Activated T-helper 1 cell treated with Interleukin-2 at 50 U/mL for 16 hours (primary cell): ENCODE measurements around the gene PRPF18.

Experiments used
- DNase-seq: peaks from one replicate; pipeline ENCODE4 v3.0.0-alpha.2; 2020; ENCODE audit warnings: low read depth

Gene PRPF18

DNA sequence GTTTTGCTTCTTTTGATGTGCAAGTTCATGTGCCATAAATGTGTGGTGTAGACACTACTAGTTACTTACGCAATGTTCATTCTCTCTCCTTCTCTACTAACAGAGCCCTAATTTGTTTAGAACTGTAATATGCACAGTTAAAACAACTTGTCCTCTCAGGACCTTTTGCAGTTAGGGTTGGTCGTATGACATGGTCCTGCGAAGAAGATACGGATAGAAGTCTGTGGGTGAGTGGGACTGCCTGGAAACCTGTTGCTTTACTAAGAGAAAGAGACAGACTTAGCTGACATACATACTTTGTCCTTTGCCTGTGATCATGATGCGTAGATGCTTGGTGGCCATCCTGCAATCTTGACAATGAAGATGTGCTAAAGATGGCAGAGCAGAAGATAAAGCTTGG, 51.1 kb downstream of the PRPF18 start:
- DNase-seq: no peak

DNA sequence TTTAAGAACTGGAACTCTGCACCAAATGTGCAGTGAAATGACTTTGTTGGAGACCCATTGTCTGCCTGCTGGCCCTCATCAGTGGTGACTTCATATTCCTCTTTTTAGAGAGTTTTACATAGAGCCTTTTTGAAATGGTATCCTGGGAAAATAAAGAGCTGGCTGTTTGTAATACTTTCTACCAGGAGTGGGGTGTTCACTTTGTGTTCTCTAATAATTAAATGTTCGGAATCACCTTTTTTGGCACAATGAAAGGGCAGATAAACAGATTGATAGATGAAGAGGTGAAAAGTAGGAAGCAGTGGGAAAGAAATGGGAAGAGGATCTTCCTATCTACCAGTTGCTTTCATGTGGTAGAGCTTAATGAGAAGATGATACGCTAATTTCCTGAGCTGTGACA, 55.5 kb downstream of the PRPF18 start:
- DNase-seq: no peak

DNA sequence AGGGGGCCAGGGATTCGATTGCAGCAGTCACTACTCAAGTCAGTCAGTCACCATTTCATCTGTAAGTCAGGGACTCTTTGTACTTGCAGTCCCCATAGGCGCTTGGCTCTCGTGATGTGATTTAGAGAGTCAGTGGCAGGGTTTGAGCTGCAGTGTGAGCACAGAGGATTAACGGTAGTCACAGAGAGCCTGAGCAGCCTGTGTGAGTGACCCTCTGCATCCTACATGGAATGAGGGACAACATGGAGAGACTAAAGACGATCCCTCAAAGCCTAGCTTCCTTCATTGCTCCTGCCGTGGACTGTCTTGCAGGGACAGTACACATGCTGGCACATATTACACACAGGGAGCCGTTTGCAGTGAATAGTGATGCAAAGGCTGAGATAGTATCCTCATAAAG, 56.3 kb downstream of the PRPF18 start:
- no peak for DNase-seq

DNA sequence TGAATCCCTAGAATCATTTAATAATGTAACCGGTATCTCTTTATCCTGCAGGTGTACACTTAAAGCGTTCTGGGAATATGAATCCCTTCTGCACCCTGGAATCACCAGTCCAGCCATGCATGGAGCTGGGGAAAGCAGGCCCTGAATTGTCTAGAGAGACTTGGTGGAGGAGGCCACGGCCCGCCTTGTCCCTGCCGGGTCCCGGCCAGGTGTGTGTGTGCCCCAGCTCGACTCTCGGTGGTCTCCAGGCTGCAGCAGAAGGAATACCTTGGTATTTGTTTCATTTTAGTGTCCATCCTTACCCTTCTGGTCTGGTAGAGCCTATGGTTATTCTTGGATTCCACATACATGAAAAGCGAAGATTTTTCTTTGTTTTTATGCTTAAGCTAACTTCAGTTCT, 58.1 kb downstream of the PRPF18 start:
- no peak for DNase-seq

DNA sequence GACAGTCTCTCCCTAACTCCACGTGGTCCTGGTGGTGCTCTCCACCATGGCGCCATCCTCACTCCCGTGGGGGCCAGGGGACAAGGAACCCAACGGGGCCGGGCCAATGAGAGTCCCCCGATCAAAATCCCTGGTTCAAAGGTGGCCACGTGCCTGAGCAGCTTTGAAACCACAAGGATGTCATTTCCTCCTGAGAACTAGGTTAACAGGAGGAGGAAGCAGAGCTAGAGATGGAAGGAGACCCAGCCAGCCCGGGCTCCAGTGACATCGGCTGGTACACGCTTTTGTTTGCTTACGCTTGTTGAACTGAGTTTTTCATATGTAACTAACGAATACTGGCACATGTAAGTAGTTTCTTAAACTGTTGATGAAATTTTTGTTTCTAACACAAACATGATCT, 61.7 kb downstream of the PRPF18 start:
- DNase-seq: no peak

DNA sequence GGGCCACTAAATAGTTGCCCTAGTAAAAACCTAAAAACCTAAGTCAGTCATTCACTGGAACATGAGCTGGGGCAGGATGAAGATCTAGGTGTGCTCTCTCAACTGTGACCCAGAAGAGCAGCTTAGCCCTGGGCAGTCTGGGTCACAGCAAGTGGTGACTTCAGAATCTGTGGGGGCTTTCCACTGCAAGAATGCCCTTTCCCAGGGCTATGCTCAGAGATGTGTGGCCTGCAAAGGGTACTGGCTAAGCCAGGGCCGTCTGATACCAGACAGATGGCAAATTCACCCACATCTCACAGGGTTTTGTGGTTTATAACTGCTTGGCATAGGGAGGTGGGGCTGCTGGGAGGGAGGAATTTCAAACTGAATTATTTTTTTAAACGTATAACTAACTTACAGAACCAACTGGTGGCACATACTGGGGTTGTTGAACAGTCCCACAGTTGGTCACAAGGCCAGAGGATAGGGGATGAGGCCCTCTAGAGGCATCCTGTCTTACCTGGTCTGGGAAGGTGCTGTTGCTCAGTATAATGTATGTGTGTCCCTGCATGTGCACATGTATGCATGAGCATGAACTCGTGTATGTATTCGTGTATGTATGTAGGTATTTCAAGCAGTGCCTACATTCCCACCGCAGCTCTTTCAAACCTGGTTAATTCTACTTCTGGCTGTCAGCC, 63.2 kb downstream of the PRPF18 start:
- no peak for DNase-seq

DNA sequence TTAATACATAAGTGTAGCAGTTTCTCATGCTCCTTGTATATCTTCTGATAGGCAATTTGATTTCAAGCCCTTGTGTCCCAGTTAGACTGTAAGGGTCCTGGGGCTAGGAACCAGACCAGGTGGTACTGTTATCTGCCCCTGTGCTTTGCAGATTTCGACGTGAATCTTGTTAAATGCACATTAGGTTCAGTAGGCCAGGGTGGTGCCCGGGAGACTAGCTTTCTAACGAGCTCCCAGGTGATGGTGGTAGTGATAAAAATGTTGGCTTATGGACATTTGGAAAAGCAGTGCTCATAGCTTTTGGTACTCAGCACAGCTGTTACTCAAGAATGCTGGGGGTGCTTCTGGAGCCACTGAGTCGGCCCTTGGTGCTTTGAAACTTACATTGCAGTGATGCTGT, 64.2 kb downstream of the PRPF18 start:
- no peak for DNase-seq

DNA sequence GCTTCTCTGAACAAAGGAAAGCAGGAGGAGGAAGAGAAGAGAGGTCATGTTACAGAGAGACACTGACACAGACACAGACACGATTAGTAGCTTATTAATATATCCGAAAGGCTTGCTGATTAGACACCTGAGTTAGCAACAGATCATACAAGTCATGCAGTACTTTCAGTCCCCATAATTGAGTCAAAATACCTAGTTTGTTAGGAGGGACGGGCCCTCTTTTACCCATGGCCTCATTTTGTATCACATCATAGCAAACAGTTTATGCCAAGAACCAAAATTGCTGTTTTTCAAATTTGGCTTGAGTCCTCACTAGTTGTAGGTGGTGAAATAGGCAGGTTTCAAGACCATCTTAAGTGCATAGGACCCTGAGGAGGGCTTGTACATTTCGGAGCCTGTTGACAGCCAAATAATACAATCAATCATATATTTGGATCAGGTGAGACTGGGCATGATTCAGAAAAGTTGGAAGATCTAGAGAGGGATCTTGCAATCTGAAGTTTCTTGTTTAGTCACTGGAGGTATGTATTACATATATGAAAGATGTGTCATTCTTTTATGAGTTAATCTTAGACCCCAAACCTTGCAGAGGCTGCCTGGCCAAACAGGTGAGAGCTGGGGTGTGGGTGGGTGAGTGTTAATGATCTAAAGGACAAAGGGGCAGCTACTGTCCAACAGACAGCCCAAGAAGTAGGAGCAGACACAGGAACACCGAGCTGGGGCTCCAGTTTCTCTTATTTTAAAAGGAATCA, 65.4 kb downstream of the PRPF18 start:
- DNase-seq: no peak

DNA sequence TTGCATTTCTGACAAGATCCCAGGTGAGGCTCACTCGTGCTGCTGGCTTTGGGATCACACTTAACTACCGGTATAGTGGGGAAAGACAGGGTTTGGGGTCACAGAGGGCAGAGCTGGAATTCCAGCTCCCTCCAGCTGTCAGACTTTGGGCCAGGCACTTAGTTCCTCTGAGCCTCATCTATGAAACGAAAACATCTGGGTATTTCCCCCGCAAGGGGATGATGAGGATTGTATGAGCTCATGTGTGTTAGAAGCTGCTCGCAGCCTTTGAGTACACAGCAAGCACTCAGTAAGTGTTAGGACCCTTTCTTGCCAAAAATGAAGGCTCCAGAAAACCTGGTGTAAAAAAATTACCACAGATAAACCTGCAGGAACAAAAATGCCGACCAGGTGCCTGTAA, 66.1 kb downstream of the PRPF18 start:
- DNase-seq: no peak

DNA sequence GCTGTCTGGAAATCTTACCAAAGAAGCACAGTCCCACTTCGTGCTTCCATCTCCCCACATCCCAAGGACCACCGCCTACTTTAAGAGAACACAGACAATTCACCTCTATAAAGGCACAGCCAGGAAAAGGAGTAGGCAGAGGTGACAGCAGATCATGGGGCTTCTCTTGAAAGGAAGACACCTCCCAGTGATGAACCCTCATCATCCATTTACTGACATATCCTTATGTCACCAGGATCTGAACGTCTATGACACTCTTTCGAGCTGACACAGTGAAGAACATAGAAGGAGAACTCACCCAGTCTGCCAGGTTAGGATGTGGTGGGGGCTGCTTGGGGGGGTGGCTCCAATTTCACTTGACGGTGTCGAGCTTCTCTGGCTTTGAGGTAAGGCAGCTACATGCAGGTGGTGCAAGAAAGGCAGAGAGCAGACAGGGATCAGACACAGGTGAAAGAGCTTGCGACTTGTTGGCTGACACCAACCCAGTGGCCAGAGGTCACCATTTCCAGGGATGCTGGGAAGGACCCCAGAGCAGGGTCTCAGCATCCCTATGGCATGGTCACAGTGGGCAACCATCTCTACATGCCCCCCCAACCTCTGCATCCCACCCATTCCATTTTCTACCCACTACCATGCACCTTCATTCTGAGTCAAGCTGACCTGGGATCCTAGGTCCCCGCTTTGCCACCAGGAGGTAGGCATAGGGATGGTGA, 67.5 kb downstream of the PRPF18 start:
- DNase-seq: no peak

DNA sequence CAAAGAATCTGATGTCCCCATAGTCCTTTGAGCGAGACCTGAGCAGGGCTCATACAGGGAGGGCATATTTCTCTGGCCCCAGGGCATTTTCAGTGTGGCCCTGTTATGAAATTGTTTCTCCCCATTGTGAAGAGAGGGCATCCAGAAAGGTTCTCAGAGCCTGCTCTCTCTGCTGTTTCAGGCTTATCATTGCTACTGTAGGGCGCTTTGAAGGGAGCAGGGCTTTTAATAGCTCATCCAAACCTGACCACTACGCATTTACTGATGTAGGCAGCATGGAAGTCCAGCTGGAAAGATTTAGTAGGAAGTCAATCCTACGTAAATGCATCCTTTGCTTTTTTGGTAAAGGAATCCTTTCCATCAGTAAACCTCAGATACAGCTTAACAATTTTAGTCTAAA, 68.1 kb downstream of the PRPF18 start:
- no peak for DNase-seq

DNA sequence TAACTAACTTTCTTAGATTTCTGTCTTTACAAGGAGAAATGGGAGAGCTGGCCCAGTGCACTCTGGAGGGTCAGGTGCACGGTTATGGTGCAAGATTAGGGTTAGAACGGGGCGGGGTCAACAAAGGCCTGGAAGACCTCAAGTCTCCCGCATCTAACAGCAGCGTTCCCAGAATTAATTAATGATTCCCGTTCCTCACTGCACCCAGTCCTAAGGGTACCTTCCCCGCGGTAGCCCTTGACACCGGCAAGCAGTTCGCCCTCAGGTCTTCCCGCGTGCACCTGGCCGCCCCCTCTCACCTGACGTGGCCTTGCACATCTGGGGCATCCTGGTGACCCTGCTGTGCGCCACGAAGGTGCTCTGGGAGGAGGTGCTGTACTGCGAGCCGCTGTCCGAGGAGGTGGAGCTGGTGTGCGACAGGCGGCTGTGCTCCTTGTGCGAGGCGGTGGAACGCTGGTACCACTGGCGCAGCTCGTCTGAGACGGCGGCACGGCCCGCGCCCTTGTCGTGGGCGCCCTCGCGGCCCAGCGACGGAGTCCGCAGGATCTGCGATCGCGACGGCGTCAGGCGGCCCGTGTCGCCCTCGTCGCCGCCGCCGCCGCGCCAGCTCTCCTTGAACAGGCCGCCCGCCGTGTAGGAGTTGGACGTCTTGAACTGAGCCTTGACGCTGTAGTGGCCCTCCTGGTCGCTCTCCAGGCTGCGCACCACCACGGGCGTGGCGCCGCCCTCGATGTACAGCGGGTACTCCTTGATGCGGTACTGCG, 69.8 kb downstream of the PRPF18 start:
- no peak for DNase-seq

DNA sequence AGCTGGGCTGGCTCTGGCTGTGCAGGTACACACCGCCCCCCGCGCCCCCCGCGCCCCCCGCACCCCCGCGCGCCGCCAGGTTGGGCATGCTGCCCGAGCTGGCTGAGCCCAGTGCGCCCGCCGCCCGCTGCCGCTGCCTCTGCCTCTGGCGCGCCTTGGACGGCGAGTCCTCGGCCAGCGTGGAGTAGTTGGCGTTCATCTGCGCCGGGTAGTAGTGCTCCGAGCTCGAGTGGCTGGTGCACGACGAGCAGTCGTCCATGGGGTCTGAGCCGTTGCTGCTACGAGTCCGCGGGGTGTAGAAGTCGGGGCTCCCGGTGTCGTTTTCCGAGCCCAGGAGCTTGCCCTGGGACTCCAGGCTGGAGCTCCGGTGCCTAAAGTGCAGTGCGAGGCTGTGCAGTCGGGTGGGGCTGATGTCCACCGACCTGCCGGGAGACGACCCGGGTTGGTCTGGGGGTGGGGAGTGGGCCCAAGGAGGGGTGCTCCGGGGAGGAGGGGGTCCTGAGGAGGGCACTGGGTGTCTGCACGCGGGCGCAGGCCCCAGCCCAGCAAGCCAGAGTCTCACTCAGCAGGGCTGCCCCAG, 70.4 kb downstream of the PRPF18 start:
- no peak for DNase-seq

DNA sequence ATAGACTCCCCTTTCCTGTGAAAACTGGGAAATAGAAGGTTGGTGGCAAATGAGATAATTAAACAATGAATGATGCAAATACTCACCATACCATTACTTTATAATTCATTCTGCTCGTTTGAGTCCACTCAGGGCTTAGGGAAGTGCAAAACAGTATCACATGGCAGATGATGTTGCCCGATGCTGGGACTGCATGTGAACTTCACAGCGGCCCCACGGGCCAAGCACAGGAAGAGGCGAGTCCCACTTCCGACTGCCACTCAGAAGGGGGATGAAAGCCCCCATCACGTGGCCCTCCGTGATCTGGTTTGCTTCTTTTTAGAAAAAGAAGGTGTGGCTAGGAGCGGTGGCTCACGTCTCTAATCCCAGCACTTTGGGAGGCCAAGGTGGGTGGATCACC, 71.5 kb downstream of the PRPF18 start:
- DNase-seq: no peak

DNA sequence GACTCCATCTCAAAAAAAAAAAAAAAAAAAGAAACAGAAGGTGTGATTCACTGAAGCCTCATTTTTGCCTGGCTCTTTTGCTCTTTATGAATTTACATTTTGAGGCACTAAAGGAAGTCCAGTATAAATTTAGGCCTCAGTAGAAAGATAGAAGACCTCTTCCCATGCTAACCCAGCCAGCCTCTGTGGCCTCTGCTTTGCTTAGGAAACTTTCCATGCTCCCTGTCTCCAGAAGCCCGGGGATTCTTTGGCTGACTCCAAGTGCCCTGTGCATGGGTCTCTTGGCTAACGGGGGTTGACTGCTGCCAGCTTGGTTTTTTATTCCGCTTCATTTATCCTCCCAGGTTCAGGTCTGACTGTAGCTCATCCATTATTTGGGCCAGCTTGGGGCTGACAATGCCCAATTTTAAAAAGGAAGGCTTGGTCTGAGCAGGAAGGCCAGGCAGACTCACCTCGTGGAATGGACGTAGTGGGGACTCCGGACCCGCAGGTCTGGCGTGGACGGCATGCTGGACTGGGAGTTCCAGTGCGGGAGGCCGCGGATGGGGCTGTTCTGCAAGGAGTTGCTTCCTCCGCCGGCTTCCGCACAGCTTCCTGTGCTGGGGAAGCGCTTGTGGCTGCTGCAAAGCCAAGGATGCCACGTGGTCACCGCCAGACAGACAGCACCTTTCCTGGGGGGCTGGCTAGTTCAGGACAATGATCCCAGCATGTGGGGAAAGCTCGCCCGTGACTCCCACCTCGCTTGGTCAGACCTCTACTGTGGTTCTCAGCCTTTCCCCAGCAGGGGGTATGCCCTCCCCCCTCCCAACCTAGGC, 72.3 kb downstream of the PRPF18 start:
- DNase-seq: no peak

DNA sequence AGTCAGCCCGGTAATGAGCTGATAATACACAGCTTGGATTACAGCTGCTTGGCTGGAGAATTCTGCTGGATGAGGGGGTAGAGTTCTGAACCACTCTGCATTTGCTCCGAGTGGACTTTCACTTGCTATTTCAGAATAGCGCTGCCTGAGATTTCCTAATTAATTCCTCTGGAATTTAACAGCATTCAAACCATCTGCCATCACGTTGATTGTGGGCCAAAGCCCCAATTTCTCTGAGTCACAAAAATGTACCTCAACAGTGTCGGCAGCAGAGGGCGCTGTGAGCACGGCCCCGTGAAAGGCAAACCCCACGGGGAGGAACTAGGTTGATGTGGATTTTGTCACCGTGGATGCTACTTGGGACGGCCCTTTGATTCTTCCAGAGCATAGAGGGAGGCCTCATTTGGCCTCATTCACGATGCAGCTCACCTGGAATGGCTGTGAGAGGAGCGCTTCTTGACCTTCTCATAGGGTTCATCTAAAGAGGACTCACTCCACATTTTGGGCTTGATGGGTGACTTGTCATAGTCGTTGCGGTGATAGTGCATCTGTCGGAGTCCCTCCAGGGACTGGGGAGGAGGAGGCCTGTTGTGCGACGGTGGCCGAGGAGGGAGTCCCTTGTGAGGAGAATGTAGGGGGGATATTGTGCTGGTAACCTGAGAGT, 73.3 kb downstream of the PRPF18 start:
- peak; percentile 41 for DNase-seq

DNA sequence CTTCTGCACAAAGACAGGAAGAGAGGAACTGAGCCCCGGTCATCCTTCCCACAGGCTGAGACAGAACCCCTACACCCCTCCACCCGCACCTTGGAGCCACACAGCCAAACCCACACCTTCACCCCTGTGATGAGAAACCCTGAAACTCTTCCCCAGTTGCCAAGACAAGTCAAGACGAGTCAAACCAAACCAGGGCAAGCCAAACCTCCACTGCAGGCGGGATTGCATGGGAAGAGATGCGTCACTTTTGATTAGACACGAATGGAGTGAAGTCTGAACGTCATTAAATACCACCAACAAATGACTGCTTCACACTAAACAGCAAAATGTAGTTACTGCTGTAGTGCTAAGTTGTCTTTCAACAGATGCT, 73.8 kb downstream of the PRPF18 start:
- DNase-seq: no peak

DNA sequence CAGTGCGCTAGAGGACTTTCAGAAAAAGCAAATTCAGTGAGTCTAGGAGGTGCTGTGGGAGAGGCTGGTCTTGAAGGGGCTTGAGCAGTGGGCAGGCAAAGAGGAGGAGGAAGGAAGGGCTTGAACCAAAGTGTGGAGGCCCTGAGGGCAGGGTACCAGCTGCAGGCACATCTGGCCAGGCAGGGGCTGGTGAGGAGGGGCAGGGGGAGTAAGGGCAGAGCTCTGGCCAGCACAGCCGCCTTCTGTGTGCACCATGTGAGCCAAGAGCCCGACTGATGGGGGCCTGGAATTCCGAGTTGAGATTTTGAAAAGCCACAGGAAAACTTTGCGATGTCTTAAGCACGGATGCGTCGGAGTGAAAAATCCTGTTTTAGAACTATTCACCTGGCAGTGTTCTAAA, 74.5 kb downstream of the PRPF18 start:
- no peak for DNase-seq

DNA sequence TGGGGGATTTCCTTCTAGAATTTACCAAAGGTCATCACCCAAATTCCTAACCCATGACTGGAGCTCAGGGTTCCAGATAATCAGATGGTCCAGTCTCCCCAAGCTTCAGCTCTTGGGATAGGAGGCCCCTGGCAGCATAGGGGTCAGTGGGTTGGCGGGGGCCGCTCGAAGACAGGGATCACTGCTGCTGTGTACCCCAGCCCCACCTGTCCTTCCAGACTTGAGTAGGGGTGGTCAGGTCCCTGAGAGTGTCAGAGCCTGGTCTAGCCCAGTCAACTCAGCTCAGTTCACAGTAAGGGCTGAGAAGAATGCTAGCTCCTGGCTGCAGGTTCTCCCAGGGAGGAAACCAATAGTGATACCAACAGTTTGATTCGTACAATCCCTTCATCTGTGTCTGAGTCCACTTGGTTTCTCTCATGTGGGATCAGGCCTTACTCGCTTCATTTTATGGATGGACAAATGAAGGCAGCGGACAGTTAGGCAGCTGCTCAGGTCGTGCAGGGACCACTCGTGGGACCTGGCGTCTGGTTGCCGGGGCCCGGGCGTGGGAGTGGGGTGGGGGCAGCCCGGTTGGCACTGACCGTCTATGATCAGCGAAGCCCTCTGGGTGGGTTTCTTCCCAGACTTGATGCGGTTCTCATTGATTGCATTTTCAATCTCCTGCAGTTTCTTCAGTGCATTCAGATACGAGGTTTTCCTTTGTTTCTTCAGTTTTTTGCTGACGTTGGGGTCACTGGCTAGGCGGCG, 78.9 kb downstream of the PRPF18 start:
- DNase-seq: no peak

DNA sequence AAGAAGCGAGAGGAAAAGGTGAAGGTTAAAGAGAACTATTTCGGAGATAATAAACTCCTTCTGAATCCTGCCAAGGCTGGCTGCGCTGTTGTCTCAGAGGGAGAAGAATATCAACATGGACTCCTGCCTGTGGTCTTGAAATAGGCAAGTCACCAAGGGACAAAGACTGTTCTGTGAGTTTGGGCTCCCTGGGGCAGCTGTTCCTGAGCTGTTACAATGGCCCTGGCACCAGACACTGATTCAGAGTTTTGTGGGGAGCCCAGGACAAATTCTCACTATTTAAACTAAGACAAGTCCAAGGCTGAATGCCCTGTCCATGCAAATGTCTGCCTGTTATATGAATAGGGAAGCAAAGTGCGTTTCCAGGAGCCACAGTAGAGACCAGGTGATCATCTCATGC, 81.4 kb downstream of the PRPF18 start:
- no peak for DNase-seq
